Activated CD4-positive, CD25-positive, alpha-beta regulatory T cell treated with anti-CD3 and anti-CD28 coated beads, Interleukin-2, amount 50 U/mL, for 16 hours (primary cell): ENCODE data around the gene CIDEC.
"Not testable (repeated sequence)": the region's sequence is repeated elsewhere in the genome, so short reads cannot be mapped to it uniquely, and the experiment has no call there.

Experiments
- DNase-seq: peaks from one replicate; pipeline ENCODE4 v3.0.0-alpha.2; 2020; ENCODE audit warnings: low read depth, low spot score

Gene CIDEC

DNA sequence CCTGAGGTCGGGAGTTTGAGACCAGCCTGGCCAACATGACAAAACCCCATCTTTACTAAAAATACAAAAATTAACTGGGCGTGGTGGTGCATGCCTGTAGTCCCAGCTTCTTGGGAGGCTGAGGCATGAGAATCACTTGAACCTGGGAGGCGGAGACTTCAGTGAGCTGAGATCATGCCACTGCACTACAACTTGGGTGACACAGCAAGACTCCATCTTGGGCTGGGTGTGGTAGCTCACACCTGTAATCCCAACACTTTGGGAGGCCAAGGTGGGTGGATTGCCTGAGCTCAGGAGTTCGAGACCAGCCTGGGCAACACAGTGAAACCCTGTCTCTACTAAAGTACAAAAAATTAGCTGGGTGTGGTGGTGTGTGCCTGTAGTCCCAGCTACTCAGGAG lies 3.8 kb downstream of the CIDEC start:
- DNase-seq: not testable (repeated sequence)

DNA sequence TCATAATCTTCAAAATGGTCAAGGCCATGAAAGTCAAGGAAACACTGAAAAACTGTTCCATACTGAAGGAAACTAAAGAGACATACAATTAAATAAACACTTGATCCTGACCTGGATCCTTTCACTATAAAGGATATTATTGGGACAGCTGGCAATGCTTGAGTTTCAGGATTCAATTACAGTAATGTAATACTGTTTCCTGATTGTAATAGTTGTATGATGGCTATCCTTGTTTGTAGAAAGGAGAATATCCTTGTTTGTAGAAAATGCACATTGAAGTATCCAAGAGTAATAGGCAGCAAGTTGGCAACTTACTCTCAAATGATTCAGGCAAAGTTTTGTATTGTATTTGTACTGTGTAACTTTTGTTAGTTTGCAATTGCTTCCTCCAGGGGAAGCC lies 4.6 kb downstream of the CIDEC start:
- no peak for DNase-seq

DNA sequence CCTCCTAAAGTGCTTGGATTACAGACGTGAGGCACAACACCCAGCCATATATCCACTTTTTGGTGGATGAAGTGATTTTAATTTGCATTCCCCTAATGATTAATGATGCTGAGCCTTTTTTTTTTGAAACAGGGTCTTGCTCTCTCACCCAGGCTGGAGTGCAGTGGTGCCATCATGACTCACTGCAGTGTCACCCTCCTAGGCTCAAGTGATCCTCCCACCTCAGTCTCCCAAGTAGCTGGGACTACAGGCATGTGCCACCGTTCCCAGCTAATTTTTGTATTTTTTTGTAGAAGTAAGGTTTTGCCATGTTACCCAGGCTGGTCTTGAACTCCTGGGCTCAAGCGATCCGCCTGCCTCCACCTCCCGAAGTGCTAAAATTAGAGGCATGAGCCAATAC lies 8.0 kb downstream of the CIDEC start:
- not testable (repeated sequence) for DNase-seq

DNA sequence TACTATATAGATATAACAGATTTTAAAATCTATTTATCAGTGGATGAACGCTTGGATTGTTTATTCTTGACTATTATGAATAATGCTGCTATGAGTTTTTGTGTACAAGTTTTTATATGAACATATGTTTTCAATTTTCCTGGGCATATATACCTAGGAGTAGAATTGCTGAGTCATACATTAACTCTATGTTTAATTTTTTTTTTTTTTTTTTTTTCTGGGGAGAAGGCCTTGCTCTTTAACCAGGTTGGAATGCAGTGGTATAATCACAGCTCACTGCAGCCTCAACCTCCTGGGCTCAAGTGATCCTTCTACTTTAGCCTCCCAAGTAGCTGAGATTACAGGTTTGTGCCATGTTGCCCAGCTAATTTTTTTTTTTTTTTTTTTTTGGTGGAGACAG lies 9.1 kb downstream of the CIDEC start:
- DNase-seq: no peak

DNA sequence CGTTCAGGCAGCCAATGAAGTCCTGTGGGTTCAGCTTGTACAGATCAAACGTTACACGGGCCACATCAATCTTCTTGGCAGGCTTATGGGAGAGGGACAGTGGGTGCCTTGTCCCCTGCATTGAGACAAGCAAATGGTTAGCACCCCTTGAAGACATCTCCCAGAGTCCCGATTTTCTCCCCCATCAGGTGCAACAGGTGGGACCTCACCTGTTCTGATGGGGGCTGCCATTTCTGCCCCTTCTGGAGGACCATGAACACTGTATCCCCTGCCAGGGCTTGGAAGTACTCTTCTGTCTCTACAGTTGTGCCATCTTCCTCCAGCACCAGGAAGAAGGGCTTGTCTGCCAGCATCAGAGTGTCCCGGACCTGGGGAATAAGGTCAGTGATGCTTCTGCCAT lies 10.1 kb downstream of the CIDEC start:
- DNase-seq: no peak

DNA sequence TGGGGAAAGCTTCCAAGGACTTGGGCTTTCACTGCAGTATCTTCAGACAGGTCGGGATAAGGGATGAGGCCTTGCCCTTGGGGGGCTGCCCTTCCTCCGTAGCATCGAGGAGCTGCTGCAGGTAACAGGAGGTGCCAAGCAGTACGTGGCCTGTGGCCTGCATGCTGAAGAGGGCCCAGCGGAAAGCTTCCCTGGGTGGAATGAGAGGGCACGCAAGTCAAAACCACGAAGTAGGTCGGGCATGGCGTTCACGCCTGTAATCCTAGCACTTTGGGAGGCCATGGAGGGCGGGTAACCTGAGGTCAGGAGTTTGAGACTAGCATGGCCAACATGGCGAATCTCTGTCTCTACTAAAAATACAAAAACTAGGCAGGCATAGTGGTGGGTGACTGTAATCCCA lies 12.9 kb downstream of the CIDEC start:
- DNase-seq: no peak

DNA sequence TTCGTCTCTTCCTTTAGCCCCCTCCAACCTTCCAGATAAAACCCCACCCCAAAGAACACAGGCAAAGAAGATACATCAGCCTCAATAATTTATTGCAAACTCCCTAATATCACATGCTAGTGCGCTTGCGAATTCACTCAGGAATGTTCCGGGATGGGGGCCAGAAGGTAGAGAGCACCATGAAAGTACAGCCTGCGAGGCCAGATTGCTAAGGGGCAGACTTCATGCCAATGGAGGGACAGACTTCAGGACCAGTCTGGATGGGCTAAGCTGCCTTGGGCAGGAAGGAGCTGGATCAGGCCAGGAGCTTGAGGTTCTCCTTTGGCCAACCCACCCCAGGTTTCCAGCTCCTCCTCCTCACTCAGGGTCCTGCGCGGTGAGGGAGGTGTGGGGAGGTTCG lies 13.4 kb downstream of the CIDEC start:
- no peak for DNase-seq

DNA sequence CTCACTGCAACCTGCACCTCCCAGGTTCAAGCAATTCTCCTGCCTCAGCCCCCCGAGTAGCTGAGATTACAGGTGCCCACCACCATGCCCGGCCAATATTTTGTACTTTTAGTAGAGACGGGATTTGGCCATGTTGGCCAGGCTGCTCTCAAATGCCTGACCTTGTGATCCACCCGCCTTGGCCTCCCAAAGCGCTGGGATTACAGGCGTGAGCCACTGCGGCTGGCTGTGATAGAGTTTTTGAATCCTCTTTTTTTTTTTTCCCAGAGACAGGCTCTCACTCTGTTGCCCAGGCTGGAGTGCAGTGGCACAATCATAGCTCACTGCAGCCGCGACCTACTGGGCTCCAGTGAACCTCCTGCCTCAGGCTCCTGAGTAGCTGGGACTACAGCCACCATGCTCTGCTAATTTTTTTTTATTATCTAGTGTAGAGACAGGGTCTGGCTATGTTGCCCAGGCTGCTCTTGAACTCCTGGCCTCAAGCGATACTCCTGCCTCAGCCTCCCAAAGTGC lies 14.9 kb downstream of the CIDEC start:
- not testable (repeated sequence) for DNase-seq

DNA sequence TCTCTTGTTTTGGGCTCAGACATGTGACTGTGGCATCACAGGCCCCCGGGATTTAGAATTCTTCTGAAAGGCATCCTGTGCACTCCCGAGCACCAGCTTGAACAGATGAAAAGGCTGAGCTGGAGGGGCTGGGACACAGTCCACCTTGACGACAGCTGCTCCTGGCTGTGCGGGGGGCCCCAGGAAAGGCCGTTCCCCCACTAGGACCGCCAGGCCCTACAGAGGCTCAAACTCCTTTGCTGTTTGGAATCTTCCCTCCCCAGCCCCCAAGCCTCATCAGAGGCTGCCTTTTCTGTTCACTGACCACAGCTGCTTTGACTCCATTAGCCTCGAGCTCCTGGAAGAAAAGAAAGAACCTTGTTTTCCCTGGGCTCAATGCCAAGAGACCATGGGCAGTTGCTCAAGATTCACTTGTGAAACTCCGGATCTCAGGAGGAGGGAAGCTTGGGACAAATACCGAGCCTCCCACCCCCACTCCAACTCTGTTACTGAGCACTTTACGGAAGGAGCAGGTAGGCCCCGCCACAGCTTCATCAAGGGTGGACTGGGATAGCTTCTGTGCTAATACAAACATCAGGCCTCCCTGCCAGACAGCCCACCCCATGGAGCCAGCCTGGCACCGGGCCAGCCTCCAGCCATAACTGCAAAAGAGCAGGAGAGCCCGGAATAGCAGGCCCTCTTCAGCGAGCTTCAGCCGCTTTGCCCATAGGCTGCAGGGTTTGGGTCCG lies 15.7 kb downstream of the CIDEC start:
- no peak for DNase-seq

DNA sequence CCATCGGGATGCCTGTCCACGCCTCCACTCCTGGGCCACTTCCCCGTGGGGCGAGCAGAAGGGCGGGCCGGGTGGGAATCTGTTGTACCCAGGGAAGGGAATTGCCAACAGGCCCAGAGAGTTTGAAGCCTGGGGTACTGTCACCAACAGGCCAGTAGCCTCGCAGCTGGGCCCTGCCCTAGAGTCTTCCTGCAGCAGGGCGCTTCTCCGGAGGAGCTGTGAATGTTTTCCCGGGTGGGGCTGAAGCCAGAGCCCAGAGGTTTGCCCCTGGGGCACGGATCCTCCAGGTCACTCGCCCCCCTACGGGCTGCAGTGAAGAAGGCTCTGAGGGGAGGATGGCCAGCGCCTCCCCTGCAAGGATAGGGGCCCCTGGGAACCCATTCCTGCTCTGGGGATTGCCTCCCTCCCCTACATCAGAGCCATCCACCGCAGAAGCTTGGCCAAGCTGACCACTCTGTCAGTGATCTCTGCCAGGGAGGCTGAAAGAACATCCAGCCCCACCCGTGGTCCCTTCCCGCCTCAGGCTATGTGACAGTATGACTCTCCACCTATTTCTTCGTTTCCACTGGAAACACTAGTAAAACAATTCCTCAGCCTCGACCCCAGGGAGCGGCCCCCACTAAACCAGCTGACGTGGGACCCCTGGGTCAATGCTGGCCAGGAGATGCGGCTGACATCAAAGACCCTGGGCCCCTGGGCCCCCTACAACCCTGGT lies 16.8 kb downstream of the CIDEC start:
- DNase-seq: no peak

DNA sequence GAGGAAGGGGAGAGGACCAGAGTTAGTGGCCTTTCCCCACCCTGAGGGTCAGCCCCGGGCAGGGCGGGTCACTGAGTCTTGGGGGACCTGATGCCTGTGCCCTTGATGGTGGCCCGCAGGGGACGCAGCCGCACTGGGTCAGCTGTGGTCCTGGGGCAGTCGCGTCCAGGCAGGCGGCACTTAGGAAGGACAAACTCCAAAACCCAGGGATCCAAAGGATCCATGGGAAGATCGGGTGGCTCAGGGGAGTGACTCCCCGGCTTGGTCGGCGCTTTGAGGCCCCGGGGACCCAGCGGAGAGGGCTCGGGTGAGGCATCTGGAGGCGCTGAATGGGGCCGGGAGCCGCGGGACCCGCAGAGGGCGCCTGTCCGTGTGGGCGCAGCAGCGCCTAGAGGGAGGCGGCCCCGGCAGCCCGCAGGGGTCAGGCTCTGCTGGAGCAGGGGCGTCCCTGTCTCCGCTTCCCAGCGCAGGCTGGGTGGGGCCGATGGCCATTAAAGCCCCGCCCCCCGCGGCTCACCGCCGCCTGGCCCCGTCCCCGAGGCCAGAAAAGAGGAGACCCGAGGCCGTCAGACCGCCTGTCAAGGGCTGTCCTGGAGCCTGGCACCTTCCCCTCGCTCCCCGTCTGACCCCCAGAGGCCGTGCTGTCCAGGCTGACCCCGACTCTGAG lies 17.5 kb downstream of the CIDEC start:
- DNase-seq: no peak

DNA sequence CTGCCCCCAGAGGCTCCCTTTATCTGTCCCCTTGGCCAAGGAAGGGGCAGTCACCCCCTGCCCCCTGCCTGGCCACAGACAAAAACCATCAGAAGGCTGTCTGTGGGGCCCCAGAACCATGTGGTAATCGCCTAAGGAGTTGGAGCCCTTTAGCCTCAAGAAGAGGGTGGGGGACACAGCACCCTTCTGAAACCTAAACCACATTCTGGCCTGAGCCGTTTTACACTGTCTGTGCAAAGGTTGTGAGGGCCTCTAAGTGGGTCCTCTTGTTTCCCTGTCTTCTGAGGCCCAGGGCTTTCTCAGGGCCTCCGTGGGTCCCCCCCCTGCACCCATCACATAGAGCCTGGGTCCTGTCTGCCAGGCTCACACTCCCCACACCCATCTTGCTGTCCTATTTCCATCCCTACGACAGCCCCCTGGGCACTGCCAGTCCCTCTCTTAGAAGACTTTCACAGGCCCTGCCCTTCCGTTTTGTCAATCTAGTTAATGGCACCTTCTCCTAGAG lies 18.4 kb downstream of the CIDEC start:
- DNase-seq: no peak

DNA sequence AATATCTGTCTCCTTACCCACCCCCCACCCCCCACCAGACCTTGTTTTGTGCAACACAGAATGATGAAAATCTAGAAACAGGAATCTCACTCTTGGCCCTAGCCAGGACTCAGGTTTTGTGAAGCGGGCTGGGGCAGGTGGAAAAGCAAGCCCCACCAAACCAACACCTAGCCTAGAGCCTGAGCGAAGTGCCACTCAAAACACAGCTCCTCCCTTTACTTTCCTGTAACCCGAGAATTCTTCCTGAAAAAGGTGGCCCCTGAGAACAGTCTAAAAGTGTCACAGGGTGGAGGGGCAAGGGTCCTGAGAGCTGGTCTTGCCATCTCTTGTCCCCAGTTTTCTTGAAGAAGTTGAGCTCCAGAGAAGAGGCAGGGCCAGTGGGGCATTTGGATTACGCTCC lies 18.9 kb downstream of the CIDEC start:
- DNase-seq: no peak

DNA sequence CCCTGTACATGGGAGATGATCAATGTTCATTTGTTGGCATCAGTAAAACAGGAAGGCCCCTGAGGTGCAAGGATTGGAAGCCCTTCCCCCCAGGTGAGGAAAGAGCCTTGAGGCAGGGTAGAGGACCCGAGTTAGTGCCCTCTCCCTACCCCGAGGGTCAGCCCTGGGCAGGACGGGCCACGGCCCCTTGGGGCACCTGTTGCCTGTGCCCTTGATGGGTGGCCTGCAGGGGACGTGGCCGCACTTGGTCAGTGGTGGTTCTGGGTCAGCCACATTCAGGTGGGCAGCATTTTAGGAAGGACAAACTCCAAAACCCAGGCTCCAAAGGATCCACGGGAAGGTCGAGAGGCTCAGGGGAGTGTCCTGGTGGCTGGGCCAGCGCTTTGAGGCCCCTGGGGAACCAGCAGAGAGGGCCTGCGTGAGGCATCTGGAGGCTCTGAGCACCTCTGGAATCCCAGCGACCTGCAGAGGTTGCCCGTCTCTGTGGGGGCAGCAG lies 20.5 kb downstream of the CIDEC start:
- no peak for DNase-seq

DNA sequence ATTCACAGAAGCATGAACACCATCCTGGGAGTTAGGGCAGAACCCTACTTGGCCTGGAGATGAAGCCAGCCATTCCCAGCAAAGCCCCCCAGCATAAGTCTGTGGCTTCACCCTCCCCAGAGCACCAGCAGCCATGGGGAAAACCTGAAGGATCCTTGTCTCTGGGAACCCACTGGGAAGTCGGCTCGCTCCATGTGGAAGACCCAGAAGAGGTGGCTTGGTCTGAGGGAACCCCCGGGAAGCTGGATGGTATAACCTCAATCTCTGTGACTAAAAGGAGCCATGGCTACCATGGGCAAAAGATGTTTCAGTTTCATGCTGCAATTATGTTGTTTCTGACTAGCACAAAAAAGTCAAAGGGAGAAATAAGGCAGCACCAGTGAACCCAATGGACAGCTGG lies 24.5 kb downstream of the CIDEC start:
- DNase-seq: no peak

DNA sequence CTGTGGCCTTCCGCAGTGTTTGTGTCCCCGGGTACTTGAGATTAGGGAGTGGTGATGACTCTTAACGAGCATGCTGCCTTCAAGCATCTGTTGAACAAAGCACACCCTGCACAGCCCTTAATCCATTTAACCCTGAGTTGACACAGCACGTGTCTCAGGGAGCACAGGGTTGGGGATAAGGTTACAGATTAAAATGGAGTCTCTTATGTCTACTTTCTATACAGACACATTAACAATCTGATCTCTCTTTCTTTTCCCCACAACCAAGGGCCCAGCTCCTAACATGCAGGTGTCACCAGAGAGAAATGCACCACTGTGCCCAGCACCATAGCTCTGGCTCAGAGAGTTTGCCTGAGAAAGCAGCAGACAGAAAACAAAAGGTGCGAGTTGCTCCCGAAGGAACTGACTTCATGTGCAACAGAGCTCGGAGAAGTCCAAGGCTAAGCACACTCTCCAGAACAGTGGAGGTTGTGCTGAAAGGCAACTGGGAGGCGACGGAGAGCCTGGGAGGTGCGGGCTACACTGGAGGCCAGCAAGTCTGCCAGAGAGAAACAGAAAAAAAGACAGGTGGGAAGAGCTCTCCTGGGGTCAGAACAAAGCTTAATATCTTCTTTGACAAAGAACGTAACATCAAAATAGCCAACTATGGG lies 25.6 kb downstream of the CIDEC start:
- DNase-seq: not testable (repeated sequence)

DNA sequence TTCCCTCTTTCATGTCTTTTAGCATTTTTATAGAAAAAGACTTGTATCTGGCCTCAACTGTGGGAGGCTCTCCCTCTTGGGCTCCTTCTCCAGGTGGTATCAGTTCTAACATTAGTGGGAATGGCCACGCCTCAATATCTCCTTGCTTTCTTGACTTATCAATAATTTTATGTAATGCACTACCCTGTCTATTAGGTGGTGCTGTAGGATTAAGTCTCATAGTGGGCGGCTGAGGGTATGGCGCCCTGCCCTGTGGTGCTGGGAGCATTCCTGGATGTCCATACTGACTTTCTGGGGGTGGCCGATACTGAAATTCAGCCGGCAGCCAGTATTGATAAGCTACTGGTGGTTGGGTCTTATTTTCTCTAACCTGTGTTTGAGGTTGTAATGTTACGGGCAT lies 27.5 kb downstream of the CIDEC start:
- no peak for DNase-seq

DNA sequence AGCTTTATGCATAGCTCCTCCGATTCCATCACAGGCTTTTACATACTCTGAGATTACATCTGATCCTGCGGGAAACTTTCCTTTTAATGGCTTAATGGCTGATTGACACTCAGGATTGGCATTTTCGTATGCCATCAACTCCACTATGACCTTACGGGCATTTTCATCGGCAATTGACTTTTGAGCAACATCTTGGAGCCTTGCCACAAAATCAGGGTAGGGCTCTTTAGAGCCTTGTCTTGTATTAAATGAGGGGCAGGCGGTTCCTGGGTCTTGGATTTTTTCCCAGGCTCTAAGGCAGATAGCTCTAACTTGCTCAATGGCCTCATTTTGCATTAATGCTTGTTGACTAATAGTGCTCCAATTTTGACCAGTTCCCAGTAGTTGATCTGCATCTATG lies 28.1 kb downstream of the CIDEC start:
- not testable (repeated sequence) for DNase-seq

DNA sequence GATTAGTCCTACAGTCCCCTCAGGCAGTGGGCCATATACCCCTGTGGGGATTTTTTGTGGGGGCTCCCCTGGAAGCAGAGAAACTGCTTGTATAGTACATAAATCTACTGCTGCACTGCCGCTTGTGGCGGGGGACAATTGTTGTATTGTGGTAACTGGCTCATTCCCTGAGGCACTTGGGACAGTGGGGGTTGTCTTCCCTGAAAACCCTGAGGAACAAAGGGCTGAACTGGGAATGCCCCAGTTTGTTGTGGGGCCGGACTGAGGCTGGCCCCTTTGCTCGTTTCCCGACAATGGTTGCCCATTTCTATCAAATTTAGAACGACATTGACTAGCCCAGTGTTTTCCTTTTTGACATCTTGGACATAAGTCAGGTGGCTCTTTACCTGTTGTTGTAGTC lies 28.7 kb downstream of the CIDEC start:
- DNase-seq: not testable (repeated sequence)

DNA sequence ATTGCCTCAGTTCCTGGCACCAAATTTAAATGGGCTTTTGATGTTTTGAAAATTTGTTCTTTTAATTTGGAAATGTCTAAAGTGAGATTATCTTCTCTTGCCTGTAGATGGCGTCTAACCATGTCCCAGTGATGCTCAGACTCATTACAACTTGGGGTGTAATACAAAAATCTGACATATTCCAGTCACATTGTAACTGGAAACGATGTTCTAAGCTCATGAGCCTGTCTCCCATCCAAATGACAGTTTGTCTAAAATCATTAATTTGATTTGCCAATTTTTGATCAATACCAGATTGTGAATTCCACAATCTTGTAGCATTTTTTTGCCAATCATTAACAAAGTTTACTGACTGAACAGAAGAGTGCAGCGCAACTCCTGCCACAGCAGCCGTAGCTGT lies 31.2 kb downstream of the CIDEC start:
- not testable (repeated sequence) for DNase-seq

DNA sequence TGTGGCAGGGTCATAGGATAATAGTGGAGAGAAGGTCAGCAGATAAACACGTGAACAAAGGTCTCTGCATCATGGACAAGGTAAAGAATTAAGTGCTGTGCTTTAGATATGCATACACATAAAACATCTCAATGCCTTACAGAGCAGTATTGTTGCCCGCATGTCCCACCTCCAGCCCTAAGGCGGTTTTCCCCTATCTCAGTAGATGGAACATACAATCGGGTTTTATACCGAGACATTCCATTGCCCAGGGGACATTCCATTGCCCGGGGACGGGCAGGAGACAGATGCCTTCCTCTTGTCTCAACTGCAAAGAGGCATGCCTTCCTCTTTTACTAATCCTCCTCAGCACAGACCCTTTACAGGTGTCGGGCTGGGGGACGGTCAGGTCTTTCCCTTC lies 32.2 kb downstream of the CIDEC start:
- not testable (repeated sequence) for DNase-seq
